HG02840 (cell line): ENCODE measurements around the gene WDR27.
"Not testable (repeated sequence)": the region's sequence is repeated elsewhere in the genome, so short reads cannot be mapped to it uniquely, and the experiment has no call there.

ENCODE experiments used
- ATAC-seq: cut with Tn5 transposase; IDR thresholded peaks from one replicate; pipeline ENCODE4 v1.9.1; 2021; ENCODE audit warnings: mild to moderate bottlenecking, moderate library complexity, moderate number of reproducible peaks; ENCODE audit not compliant: unreplicated experiment, low FRiP score

The WDR27 gene

GRCh38 chr6:169666441-169666840 is 35.4 kb downstream of the WDR27 start:
- no peak for ATAC-seq

- no peak for ATAC-seq
Observed at GRCh38 chr6:169665289-169665688, 36.5 kb downstream of the WDR27 start.

DNA sequence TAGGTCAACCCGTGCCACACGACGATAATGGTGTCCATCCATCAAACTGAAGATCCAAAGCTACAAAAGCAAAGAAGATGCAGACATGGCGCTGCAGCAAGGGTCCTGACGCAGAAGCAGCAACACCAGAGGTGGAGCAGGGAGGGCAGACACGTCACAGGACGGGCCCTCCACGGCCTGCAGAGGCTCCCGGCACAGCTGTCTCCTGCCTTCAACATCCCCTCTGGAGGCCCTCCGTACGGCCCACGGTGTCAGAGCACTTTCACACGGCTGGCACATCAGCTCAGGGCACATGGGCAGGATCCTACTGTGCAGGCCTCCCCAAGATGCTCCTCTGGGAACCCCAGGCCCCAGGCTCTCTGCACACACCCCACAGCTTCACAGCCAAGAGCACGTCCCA is 37.6 kb downstream of the WDR27 start:
- ATAC-seq = no peak

DNA sequence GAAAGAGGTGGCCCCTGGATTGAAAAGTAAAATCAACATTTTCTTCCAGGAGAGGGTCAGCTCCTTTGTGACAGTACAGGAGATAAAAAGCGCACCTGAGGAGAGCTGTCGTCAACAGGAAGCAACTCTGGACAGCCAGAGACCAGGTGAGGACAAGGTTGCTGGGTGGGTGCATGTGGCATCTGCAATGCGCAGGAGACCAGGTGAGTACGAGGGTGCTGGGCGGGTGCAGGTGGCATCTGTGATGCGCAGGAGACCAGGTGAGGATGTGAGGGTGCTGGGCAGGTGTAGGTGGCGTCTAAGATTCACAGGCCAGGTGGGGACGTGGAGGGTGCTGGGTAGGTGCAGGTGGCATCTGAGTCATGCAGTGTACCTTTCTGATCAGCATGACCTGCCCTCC is 38.4 kb downstream of the WDR27 start:
- ATAC-seq = no peak

- ATAC-seq = no peak
Observed at GRCh38 chr6:169661391-169661756, 40.5 kb downstream of the WDR27 start.

DNA sequence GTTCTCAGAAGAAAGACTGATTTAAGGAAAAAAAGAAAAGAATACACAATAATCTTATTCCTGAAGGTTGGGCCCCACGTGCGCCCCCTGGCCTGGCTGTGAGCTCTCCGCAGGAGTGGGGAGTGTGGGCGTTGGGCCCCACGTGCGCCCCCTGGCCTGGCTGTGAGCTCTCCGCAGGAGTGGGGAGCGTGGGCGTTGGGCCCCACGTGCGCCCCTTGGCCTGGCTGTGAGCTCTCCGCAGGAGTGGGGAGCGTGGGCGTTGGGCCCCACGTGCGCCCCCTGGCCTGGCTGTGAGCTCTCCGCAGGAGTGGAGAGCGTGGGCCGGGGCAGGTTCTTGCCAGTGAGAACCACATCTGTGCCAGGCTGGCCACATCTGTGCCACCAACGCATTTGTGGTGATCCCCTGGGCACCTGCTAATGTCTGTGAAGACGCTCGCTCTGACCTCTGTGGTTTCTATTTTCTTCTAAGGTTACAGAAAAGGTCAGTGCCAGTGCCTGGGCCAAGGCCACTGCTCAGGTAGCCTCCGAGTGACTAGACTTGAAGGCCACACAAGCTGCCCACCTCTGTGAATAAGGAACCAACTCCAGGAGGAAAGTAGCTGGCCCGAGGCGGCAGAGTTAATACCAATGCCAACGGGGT is 41.0 kb downstream of the WDR27 start:
- no peak for ATAC-seq

- ATAC-seq = no peak
Observed at GRCh38 chr6:169659820-169660610, 41.8 kb downstream of the WDR27 start.

DNA sequence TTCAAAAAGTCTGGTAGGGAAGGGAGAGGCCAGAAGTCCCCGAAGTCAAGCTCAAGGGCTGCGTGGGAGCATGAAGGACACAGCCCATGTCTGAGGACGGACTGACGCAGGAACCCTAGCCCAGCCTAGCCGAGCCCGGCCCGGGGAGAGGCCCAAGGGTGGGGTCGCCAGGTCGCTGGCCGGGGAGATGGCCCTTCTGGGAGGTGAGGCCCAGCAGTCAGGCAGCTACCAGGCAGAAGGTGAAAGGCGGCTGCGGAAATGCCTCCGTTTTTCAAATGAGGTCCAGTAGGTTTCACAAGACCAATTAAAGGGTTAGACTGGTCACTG is 44.6 kb downstream of the WDR27 start:
- ATAC-seq = no peak

DNA sequence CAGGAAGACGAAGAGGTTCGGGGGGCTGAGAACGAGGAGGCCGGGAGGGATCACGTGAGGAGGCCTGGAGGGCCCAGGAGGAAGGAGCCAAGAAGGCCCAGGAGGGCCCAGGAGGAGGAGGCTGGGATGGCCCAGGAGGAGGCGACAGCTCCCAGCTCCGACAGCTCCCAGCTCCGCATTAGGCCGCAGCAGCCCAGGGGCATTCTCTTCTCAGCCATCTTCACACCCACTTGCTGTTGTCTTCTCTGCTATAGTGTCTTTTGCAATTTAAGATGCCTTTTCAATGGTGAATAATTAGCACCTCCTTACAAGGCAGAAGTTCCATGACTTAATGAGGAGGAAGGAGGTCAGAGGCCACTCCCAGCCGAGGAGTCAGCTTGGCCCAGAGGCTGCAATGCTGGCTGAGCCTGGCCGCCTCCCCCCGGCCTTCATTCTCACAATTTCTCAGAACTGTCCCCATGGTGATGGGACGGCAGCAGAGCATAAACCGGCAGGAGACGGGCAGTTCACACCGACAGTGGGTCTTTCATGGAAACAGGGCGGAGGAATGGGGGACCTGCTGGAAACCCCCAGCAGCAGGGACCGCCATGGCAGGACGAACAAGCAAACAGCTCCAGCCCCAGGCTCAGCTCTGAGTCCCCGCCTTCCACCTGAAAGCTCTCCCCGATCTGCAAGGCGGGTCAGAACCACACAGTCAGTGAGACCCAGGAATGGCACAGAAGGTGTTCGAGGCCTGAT is 45.1 kb downstream of the WDR27 start:
- ATAC-seq = no peak

DNA sequence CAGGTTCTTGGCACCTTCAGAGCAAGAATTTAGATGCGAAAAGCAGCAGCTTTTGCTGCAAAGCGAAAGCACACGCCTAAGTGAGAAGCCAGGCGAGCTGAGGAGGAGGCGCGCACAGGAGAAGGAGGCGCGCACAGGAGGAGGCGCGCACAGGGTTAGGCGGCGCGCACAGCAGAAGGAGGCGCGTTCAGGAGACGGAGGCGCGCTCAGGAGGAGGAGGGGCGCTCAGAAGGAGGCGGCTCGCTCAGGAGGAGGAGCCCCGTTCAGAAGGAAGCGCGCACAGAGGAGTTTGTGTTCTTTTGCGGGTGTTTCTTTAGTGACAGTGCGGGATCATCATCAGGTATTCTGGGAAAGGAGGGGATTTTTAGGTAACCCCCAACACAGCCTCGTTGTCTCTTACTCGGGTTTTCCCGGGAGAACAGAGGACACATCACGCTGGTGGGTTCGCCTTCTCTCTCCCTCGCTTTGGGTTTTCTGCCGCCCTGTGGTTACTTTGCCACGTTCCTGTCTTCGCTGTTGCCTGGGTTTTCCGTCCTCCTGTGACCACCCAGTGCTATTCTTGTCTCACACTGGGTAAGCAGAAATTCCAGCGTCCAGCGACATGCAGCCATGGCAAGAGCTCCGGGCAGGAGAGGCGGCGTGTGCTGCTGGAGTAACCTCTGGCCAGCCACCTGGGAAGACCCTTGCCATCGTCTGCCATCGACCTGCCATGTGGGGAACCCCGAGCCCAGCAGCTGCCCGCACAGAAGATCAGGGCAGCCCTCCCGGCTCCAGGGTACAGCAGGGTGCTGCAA is 47.0 kb downstream of the WDR27 start:
- ATAC-seq = peak; percentile 86

DNA sequence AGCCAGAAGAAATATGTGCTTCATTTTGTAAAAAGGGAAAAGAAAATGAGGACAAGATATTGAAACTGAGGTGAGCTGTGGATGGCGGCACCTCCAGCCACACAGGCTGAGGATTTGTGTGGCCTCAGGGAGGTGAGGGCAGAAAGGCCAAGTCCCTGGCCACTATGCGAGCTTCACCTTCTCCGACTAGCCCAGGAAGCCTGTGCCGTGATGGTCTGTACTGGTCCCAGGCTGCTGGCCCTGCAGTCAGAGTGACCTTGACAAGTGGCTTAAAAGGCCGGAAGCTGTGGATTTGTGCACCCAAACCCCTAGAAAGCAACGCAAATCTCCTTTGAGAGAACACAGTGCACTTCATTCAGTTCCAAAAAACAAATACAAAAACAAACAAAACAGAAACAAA is 48.1 kb downstream of the WDR27 start:
- no peak for ATAC-seq

GRCh38 chr6:169652896-169653295 is 48.9 kb downstream of the WDR27 start:
- no peak for ATAC-seq

- no peak for ATAC-seq
Observed at GRCh38 chr6:169651498-169651897, 50.3 kb downstream of the WDR27 start.

DNA sequence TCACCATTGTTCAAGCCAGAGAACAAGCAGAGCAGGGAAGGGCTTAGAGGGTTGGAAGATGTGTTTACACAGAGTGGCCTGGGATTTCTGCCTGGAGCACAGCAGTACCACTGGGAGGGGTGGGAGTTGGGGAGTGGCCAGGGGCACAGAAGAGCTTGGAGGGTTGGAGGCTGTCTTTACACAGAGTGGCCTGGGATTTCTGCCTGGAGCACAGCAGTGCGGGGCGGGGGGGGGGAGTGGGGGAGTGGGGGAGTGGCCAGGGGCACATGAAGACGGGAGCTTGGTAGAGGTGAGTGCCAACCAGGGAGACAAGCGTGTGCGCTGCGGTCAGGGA is 50.9 kb downstream of the WDR27 start:
- no peak for ATAC-seq

DNA sequence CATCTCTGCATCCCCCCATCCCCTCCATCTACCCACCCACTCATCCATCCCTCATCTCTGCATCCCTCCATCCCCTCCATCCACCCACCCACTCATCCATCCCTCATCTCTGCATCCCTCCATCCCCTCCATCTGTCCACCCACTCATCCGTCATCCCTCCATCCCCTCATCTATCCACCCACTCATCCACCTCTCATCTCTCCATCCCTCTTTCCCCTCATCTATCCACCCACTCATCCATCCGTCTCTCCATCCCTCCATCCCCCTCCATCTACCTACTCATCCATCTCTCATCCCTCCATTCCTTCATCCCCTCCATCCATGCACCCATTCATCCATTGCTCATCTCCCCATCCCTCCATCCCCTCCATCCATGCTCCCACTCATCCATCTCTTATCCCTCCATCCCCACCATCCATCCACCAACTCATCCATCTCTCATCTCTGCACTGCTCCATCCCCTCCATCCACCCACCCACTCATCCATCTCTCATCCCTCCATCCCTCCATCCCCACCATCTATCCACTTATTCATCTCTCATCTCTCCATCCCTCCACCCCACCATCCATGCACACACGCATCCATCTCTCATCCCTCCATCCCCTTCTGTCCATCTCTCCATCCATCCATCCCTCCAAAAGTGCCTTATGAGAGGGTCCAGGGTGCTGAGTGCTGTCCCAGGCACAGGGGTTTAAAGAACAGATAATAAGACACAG is 51.4 kb downstream of the WDR27 start:
- no peak for ATAC-seq

- ATAC-seq = no peak
Observed at GRCh38 chr6:169648617-169649016, 53.2 kb downstream of the WDR27 start.

DNA sequence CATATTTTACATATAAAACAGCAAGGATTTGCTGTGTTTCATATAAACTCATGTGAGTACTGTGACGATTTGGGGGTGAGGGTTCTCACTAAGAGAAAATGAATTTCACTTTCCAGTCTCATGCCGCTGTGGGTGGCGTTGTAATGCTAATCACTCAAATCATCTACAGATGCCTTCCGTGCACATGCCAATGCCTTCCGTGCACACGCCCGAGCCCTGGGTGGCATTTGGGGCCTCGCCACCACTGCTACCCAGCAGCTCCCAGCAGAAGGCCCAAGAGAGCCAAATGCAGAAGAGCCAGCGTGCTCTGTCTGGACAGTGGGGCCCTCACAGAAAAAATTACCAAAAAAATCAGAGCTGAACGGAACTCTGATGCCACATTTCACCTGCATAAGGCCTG is 53.7 kb downstream of the WDR27 start:
- ATAC-seq = no peak

DNA sequence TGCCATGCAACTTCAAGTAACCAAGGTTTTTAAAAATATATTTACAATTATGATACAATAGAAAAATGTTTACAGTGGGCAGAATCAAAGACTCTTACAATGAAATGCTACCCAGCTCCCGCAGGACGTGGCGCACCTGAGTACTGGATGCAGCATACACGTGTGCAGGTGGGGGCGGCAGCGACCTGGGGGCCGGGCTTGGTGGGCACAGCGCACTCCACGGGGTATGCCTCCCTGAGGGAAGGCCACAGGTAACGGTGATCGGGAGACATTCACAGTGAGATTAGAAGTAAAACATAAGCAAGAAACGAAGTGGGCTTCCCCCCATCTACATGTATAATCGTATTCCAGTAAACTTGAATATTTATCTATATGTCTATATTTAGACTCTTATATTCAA is 54.2 kb downstream of the WDR27 start:
- ATAC-seq = no peak

GRCh38 chr6:169646906-169647567 is 54.8 kb downstream of the WDR27 start:
- no peak for ATAC-seq

GRCh38 chr6:169645459-169645858 is 56.4 kb downstream of the WDR27 start:
- ATAC-seq = not testable (repeated sequence)
